ENCODE data around the gene COBL.

The COBL gene

DNA sequence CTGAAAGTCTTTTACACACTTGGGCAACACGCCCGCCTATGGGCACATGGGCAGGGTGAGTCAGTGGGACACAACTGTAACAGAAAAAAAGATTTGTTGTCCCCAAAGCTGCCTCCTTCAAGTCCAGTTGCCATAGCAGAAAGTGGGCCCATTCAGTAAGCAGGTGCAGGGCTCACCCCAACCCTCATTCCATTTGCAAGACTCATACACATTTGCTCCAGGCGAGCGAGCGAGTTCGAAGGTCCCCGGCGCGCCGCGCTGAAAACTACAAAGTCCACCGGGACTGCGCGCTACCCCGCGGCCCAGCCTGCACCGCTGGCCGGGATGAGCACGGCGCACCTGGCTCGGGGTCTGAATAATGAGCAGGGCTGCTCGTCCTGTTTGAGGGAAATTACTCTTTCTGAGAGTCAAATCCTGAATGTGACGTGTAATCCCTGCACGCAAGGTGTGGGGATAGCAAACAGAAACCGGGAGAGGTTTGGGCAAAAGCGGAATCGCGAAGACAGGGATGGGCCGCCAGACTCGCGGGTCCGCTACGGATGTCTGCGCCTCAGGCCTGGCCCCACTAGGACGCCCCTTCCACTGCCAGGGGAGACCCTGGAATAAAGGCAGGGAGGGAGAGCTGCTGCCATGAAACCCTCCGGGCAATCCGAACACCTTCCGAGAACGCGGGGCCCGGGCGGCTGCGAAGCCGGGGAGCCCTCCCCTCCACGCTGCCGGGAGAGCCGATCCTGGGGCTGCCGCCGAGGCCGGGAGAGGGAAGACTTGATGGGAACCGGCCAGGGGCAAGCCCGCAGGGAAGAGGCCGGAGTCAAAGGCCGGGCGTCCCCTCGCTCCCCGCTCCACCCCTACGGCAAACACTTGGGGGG, 982 bp downstream of the COBL start:
- TF ChIP-seq L3MBTL2 (conservative IDR thresholded peaks at IDR 0.05) = peak; percentile 25; the same call in 1 of the 2 replicates
- no peak for TF ChIP-seq SUZ12 (IDR thresholded peaks at IDR 0.05)
- TF ChIP-seq BHLHE40 (IDR thresholded peaks at IDR 0.05; ENCODE audit: borderline replicate concordance) = no peak
- ChIA-PET POLR2A (no interaction called here), CTCF (no interaction called here)
- DNase-seq (ENCODE audit: extremely low spot score) = peak; percentile 30

DNA sequence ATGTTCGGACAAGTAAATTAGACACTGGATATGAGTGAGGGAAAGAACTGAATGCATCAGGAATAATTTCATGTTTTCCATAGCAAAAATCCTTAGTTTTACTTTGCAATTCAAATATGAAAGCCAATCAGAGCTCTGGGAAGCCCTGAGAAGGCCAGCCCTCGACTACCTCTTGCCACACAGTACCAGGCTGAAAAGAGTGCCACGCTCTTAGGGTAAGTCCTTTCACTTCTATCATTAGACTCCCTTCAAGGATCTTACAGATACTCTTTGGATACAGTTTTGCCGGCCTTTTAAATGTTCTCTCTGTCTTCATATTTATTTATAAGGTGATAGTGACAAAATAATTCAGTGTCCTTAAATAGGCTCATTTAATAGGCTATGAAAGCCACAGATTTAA, 1.9 kb downstream of the COBL start:
- ChIA-PET POLR2A (no interaction called here), CTCF (interaction anchor here (1.0 kb wide), 1 partner anchor 43 kb away, joined by 3 read pairs; no protein-coding TSS in a partner anchor)
- DNase-seq (ENCODE audit: extremely low spot score) = no peak
- TF ChIP-seq FOXM1 (IDR thresholded peaks at IDR 0.05; ENCODE audit: borderline replicate concordance) = no peak
- TF ChIP-seq CTBP1 (IDR thresholded peaks at IDR 0.05; ENCODE audit: borderline replicate concordance) = no peak
- no peak for TF ChIP-seq L3MBTL2 (conservative IDR thresholded peaks at IDR 0.05)
- no peak for TF ChIP-seq FOXK2 (IDR thresholded peaks at IDR 0.05)
- TF ChIP-seq ELF4 (IDR thresholded peaks at IDR 0.05) = no peak
- no peak for TF ChIP-seq SUZ12 (IDR thresholded peaks at IDR 0.05)
- TF ChIP-seq TARDBP (IDR thresholded peaks at IDR 0.05) = no peak
- no peak for TF ChIP-seq BHLHE40 (IDR thresholded peaks at IDR 0.05; ENCODE audit: borderline replicate concordance)
- TF ChIP-seq SP1 (IDR thresholded peaks at IDR 0.05) = no peak
- no peak for TF ChIP-seq HDGF (IDR thresholded peaks at IDR 0.05; ENCODE audit: borderline replicate concordance)
- TF ChIP-seq LEF1 (IDR thresholded peaks at IDR 0.05; ENCODE audit: borderline replicate concordance) = no peak
- no peak for TF ChIP-seq NFRKB (IDR thresholded peaks at IDR 0.05)
- TF ChIP-seq ZNF384 (IDR thresholded peaks at IDR 0.05) = no peak

- CTCF ChIA-PET = interaction anchor here (0.6 to 1.0 kb wide), 2 partner anchors 44 to 74 kb away, joined by 3 to 8 read pairs; no protein-coding TSS in a partner anchor
- DNase-seq (ENCODE audit: extremely low spot score) = no peak
- POLR2A ChIA-PET = no interaction called here
- TF ChIP-seq L3MBTL2 (conservative IDR thresholded peaks at IDR 0.05) = no peak
- TF ChIP-seq ZNF384 (IDR thresholded peaks at IDR 0.05) = no peak
- TF ChIP-seq SP1 (IDR thresholded peaks at IDR 0.05) = no peak
- no peak for TF ChIP-seq HDGF (IDR thresholded peaks at IDR 0.05; ENCODE audit: borderline replicate concordance)
- no peak for TF ChIP-seq TARDBP (IDR thresholded peaks at IDR 0.05)
- no peak for TF ChIP-seq NFRKB (IDR thresholded peaks at IDR 0.05)
- no peak for TF ChIP-seq CTBP1 (IDR thresholded peaks at IDR 0.05; ENCODE audit: borderline replicate concordance)
- TF ChIP-seq ELF4 (IDR thresholded peaks at IDR 0.05) = no peak
- no peak for TF ChIP-seq SUZ12 (IDR thresholded peaks at IDR 0.05)
- no peak for TF ChIP-seq FOXM1 (IDR thresholded peaks at IDR 0.05; ENCODE audit: borderline replicate concordance)
- no peak for TF ChIP-seq FOXA1 (IDR thresholded peaks at IDR 0.05)
- no peak for TF ChIP-seq LEF1 (IDR thresholded peaks at IDR 0.05; ENCODE audit: borderline replicate concordance)
- no peak for TF ChIP-seq FOXK2 (IDR thresholded peaks at IDR 0.05)
- no peak for TF ChIP-seq BHLHE40 (IDR thresholded peaks at IDR 0.05; ENCODE audit: borderline replicate concordance)
- TF ChIP-seq ARNT (IDR thresholded peaks at IDR 0.05) = no peak
- no peak for TF ChIP-seq PKNOX1 (IDR thresholded peaks at IDR 0.05)
Observed at GRCh38 chr7:51313738-51314425, 2.7 kb downstream of the COBL start.

DNA sequence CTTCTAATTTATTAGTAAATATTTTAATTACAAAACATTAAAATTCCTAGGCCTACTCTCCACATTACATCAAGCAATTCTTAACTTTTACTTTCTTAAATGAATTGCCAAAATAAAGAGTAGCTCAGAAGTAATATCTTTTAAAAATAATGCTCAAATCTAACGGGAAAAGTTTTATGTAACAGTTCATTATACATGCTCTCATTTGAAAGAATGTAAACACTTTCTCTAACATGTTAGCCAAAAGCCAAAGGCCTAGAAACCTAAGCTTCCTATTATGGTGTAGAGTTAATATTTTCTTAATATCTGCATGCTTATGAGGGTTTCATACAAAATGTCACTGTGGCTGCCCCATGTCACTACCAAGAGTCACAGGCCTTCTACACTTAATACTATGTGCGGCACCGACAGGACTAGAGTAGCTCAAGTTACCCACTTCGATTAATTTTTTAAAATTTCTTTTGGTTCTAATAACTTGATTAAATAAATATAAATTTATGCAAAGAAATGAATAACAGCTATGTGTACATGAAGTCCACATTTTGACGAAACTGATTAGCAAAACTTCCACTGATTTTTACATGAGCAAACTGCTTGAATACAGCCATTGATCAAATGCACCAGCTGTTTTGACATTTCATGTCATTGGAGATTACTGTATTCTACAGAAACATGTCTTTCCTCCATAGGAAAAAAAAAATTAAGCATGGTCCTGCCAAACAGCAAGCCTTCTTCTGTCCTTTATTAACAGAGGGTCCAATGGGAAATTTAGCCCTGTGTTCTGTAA, 3.5 kb downstream of the COBL start:
- no peak for DNase-seq (ENCODE audit: extremely low spot score)
- ChIA-PET CTCF (interaction anchor here (0.6 kb wide), 1 partner anchor 73 kb away, joined by 8 read pairs; no protein-coding TSS in a partner anchor), POLR2A (no interaction called here)
- TF ChIP-seq ZNF384 (IDR thresholded peaks at IDR 0.05) = no peak

- DNase-seq (ENCODE audit: extremely low spot score) = no peak
- POLR2A ChIA-PET = no interaction called here
- TF ChIP-seq LEF1 (IDR thresholded peaks at IDR 0.05; ENCODE audit: borderline replicate concordance) (no peak), PKNOX1 (IDR thresholded peaks at IDR 0.05) (no peak), FOXM1 (IDR thresholded peaks at IDR 0.05; ENCODE audit: borderline replicate concordance) (no peak), L3MBTL2 (conservative IDR thresholded peaks at IDR 0.05) (no peak), FOXA1 (IDR thresholded peaks at IDR 0.05) (no peak), FOXK2 (IDR thresholded peaks at IDR 0.05) (no peak), ZNF384 (IDR thresholded peaks at IDR 0.05) (no peak), NFRKB (IDR thresholded peaks at IDR 0.05) (no peak), ARNT (IDR thresholded peaks at IDR 0.05) (no peak), HDGF (IDR thresholded peaks at IDR 0.05; ENCODE audit: borderline replicate concordance) (no peak), SUZ12 (IDR thresholded peaks at IDR 0.05) (no peak), BHLHE40 (IDR thresholded peaks at IDR 0.05; ENCODE audit: borderline replicate concordance) (no peak), TARDBP (IDR thresholded peaks at IDR 0.05) (no peak), CTBP1 (IDR thresholded peaks at IDR 0.05; ENCODE audit: borderline replicate concordance) (no peak), ELF4 (IDR thresholded peaks at IDR 0.05) (no peak), SP1 (IDR thresholded peaks at IDR 0.05) (no peak)
- CTCF ChIA-PET = no interaction called here
Observed at GRCh38 chr7:51311166-51311565, 5.4 kb downstream of the COBL start.

GRCh38 chr7:51310131-51310583, 6.5 kb downstream of the COBL start:
- DNase-seq (ENCODE audit: extremely low spot score) = no peak
- ChIA-PET CTCF (interaction anchor here (0.6 to 1.3 kb wide), 2 partner anchors 37 to 58 kb away, joined by 3 read pairs; no protein-coding TSS in a partner anchor), POLR2A (no interaction called here)
- no peak for TF ChIP-seq ELF4 (IDR thresholded peaks at IDR 0.05)
- no peak for TF ChIP-seq NFRKB (IDR thresholded peaks at IDR 0.05)
- no peak for TF ChIP-seq L3MBTL2 (conservative IDR thresholded peaks at IDR 0.05)
- no peak for TF ChIP-seq PKNOX1 (IDR thresholded peaks at IDR 0.05)
- no peak for TF ChIP-seq ARNT (IDR thresholded peaks at IDR 0.05)
- TF ChIP-seq TARDBP (IDR thresholded peaks at IDR 0.05) = no peak
- no peak for TF ChIP-seq SUZ12 (IDR thresholded peaks at IDR 0.05)
- TF ChIP-seq BHLHE40 (IDR thresholded peaks at IDR 0.05; ENCODE audit: borderline replicate concordance) = no peak
- TF ChIP-seq FOXM1 (IDR thresholded peaks at IDR 0.05; ENCODE audit: borderline replicate concordance) = no peak
- TF ChIP-seq LEF1 (IDR thresholded peaks at IDR 0.05; ENCODE audit: borderline replicate concordance) = no peak
- TF ChIP-seq FOXA1 (IDR thresholded peaks at IDR 0.05) = no peak
- no peak for TF ChIP-seq ZNF384 (IDR thresholded peaks at IDR 0.05)
- no peak for TF ChIP-seq HDGF (IDR thresholded peaks at IDR 0.05; ENCODE audit: borderline replicate concordance)
- TF ChIP-seq FOXK2 (IDR thresholded peaks at IDR 0.05) = no peak
- no peak for TF ChIP-seq CTBP1 (IDR thresholded peaks at IDR 0.05; ENCODE audit: borderline replicate concordance)
- TF ChIP-seq SP1 (IDR thresholded peaks at IDR 0.05) = no peak
